MM.1S (cell line): ENCODE data around the gene STK10.

Experiments
- DNase-seq: peaks from one replicate; pipeline ENCODE4 v3.0.0-alpha.2; 2015
- H2AFZ ChIP-seq: fragments of 300-600 bp; sonication (generic); 2 replicates; pipeline ENCODE4 v1.6.0; 2016; ENCODE audit warnings: antibody characterized with exemption, low read length
- H3F3A ChIP-seq: fragments of 300-600 bp; sonication (generic); 2 replicates; pipeline ENCODE4 v1.6.1; 2016; ENCODE audit warnings: mild to moderate bottlenecking, antibody characterized with exemption, low read length, moderate library complexity, mixed read lengths; ENCODE audit not compliant: insufficient read depth
- H3K27ac ChIP-seq: fragments of 300-600 bp; sonication (generic); 2 replicates; pipeline ENCODE4 v1.5.1; 2016; ENCODE audit warnings: mild to moderate bottlenecking, low read length
- H3K27me3 ChIP-seq: fragments of 300-600 bp; sonication (generic); replicated peaks from 2 replicates; pipeline ENCODE4 v1.6.0; 2016; ENCODE audit warnings: low read length; ENCODE audit not compliant: insufficient read depth
- H3K36me3 ChIP-seq: fragments of 300-600 bp; sonication (generic); replicated peaks from 2 replicates; pipeline ENCODE4 v1.6.1; 2016; ENCODE audit warnings: mild to moderate bottlenecking, low read length, mixed read lengths; ENCODE audit not compliant: insufficient read depth
- H3K4me1 ChIP-seq: fragments of 300-600 bp; sonication (generic); 2 replicates; pipeline ENCODE4 v1.6.1; 2016; ENCODE audit warnings: low read length, mixed read lengths
- H3K4me2 ChIP-seq: fragments of 300-600 bp; sonication (generic); 2 replicates; pipeline ENCODE4 v1.6.0; 2016; ENCODE audit warnings: low read depth, low read length
- H3K4me3 ChIP-seq: fragments of 300-600 bp; sonication (generic); 2 replicates; pipeline ENCODE4 v1.5.1; 2016; ENCODE audit warnings: low read length, mixed read lengths
- H3K79me2 ChIP-seq: fragments of 300-600 bp; sonication (generic); 2 replicates; pipeline ENCODE4 v1.6.1; 2016; ENCODE audit warnings: mixed run types, low read length, mixed read lengths
- H3K9ac ChIP-seq: fragments of 300-600 bp; sonication (generic); 2 replicates; pipeline ENCODE4 v1.6.1; 2016; ENCODE audit warnings: low read length, mixed read lengths
- H3K9me2 ChIP-seq: fragments of 300-600 bp; sonication (generic); replicated peaks from 2 replicates; pipeline ENCODE4 v1.6.1; 2016; ENCODE audit warnings: mild to moderate bottlenecking, low read length, mixed read lengths; ENCODE audit not compliant: insufficient read depth
- H3K9me3 ChIP-seq: fragments of 300-600 bp; sonication (generic); replicated peaks from 2 replicates; pipeline ENCODE4 v1.6.1; 2016; ENCODE audit warnings: mild to moderate bottlenecking, low read length, mixed read lengths; ENCODE audit not compliant: insufficient read depth
- H4K20me1 ChIP-seq: fragments of 300-600 bp; sonication (generic); 2 replicates; pipeline ENCODE4 v1.6.1; 2016; ENCODE audit warnings: mild to moderate bottlenecking, low read length, moderate library complexity, mixed read lengths; ENCODE audit not compliant: insufficient read depth
- EZH2 ChIP-seq: fragments of 300-600 bp; sonication (generic); optimal IDR thresholded peaks from 2 replicates; pipeline ENCODE3; 2017; ENCODE audit warnings: low read depth, mild to moderate bottlenecking, antibody characterized with exemption, low read length, mixed read lengths
- EZH2phosphoT487 ChIP-seq: fragments of 300-600 bp; sonication (generic); IDR thresholded peaks from 2 replicates; pipeline ENCODE4 v1.6.1; 2018; ENCODE audit warnings: antibody characterized with exemption, low read length
- TF ChIP-seq, protein P1 (sequence below): fragments of 300-600 bp; sonication (generic); IDR thresholded peaks from 2 replicates; pipeline ENCODE4 v1.5.1; 2016; ENCODE audit warnings: antibody characterized with exemption, low read length, mixed read lengths

STK10 gene

DNA sequence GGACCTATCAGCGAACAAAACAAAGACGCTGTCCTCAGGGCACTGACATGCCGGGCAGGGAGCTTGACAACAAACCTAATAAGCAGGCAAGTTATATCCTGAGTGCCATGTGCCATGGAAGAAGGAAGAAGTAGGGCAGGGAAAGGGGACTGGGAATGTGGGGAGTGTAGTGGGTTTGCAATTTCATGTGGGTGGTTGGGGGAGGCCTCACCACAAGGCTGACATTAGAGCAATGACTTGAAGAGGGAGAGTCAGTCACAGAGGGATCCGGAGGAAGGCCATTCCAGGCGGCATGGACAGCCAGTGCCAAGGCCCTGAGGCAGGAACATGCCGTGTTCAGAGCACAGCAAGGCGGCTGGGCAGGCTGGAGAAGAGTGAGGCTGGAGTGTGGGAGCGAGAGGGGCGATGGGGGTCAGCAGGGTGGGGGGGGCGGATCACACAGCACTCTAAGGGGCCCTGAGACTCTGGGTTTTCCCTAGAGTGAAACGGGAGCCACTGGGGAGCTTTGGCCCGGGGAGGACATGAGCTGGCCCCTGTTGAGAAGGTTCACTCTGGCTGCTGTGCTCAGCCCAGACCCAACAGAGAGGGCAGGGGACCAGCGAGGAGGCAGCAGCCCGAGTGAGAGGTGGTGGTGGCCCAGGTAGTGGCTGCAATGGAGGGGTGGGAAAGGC lies 86.3 kb downstream of the STK10 start:
- Histone ChIP-seq H3K4me2 (no peak overlapping the region), H3K79me2 (no peaks in the 10 kb centered on the region), H3K9me2 (no peaks in the 10 kb centered on the region), H3K36me3 (no peaks in the 10 kb centered on the region), H3K9me3 (no peaks in the 10 kb centered on the region), H3K9ac (no peak overlapping the region), H3F3A (no peaks in the 10 kb centered on the region), H3K27me3 (no peaks in the 10 kb centered on the region), H3K4me1 (no peaks in the 10 kb centered on the region), H4K20me1 (no peaks in the 10 kb centered on the region), H2AFZ (no peak overlapping the region), H3K4me3 (no peak overlapping the region), H3K27ac (no peak overlapping the region)
- TF ChIP-seq EZH2phosphoT487 = no peak
- TF ChIP-seq, protein P1, sequence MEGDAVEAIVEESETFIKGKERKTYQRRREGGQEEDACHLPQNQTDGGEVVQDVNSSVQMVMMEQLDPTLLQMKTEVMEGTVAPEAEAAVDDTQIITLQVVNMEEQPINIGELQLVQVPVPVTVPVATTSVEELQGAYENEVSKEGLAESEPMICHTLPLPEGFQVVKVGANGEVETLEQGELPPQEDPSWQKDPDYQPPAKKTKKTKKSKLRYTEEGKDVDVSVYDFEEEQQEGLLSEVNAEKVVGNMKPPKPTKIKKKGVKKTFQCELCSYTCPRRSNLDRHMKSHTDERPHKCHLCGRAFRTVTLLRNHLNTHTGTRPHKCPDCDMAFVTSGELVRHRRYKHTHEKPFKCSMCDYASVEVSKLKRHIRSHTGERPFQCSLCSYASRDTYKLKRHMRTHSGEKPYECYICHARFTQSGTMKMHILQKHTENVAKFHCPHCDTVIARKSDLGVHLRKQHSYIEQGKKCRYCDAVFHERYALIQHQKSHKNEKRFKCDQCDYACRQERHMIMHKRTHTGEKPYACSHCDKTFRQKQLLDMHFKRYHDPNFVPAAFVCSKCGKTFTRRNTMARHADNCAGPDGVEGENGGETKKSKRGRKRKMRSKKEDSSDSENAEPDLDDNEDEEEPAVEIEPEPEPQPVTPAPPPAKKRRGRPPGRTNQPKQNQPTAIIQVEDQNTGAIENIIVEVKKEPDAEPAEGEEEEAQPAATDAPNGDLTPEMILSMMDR = no peak
- no peak for TF ChIP-seq EZH2
- no peak for DNase-seq

DNA sequence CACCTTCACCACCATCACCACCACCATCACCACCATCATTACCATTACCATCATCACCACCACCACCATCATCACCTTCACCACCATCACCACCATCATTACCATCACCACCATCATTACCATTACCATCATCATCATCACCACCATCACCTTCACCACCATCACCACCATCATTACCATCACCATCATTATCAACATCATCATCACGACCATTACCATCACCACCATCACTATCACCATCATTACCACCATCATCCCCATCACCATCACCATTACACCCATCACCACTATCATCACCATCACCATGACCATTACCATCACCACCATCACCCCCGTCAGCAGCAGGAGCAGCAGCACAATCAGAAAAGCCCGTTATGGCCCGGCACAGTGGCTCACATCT lies 89.1 kb downstream of the STK10 start:
- H3K36me3 ChIP-seq = no peaks in the 10 kb centered on the region
- no peak overlapping the region for H3K9ac ChIP-seq
- no peaks in the 10 kb centered on the region for H3K27me3 ChIP-seq
- TF ChIP-seq EZH2phosphoT487 (no peak), EZH2 (no peak)
- TF ChIP-seq, protein P1 = no peak
- no peak overlapping the region for H3K4me3 ChIP-seq
- H4K20me1 ChIP-seq = no peaks in the 10 kb centered on the region
- no peak overlapping the region for H3K4me2 ChIP-seq
- no peaks in the 10 kb centered on the region for H3K9me2 ChIP-seq
- no peak overlapping the region for H3K27ac ChIP-seq
- H3K9me3 ChIP-seq = no peaks in the 10 kb centered on the region
- H3K4me1 ChIP-seq = no peaks in the 10 kb centered on the region
- no peaks in the 10 kb centered on the region for H3K79me2 ChIP-seq
- no peaks in the 10 kb centered on the region for H3F3A ChIP-seq
- no peak overlapping the region for H2AFZ ChIP-seq
- no peak for DNase-seq

DNA sequence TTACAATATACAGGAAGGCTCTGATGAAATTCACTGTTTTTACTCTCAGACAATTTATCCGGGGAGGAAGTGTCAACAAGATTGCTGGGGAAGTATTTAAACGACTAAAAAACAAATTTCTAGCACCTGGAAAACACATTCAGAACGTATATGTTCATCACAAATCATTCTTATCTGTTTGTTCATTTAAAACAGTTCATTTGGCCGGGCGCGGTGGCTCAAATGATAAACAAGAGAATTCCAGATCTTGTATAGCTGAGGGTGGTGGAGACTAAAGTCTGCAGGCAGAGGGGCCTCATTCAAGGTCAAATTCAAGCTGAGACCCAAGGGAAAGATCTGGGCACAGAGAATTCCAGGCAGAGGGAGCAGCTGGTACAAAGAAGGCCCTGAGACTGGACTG lies 90.0 kb downstream of the STK10 start:
- no peaks in the 10 kb centered on the region for H3K36me3 ChIP-seq
- TF ChIP-seq, protein P1 = no peak
- no peak for TF ChIP-seq EZH2
- no peak for TF ChIP-seq EZH2phosphoT487

More for the DNA sequence above, 90.0 kb downstream of the STK10 start:
- Histone ChIP-seq H3K9me3 (no peaks in the 10 kb centered on the region), H3K79me2 (no peaks in the 10 kb centered on the region), H3K4me3 (no peak overlapping the region), H3K9ac (no peak overlapping the region), H3K27me3 (no peaks in the 10 kb centered on the region), H3K27ac (no peak overlapping the region), H3F3A (no peaks in the 10 kb centered on the region), H3K9me2 (no peaks in the 10 kb centered on the region), H4K20me1 (no peaks in the 10 kb centered on the region), H2AFZ (no peak overlapping the region), H3K4me2 (no peak overlapping the region), H3K4me1 (no peaks in the 10 kb centered on the region)
- no peak for DNase-seq
